IMR-90 (cell line): ENCODE results near the gene LDLRAD3. TPM values are rescaled to one million over a fixed set of nuclear protein-coding genes. Genes with fewer than 3 reads are reported as not detected.

Experiments used
- ATAC-seq: fragments of 200-7000 bp; cut with Tn5 transposase; 2 replicates; pipeline ENCODE4 v1.9.1; 2020; ENCODE audit warnings: low read depth, mild to moderate bottlenecking, moderate library complexity
- BruUV-seq: library from RNA; stranded (reverse); fragments of 400-500 nt; replicated peaks from 2 replicates; lab custom pipeline; 2021; lab: Mats Ljungman, UMichigan
- CTCF ChIA-PET: fragments of 300-600 bp; formaldehyde crosslinking; extraction: SDS; loops from one replicate; lab custom pipeline; 2021; ENCODE audit warnings: antibody characterized with exemption; lab: Yijun Ruan, JAX
- POLR2A ChIA-PET: fragments of 300-600 bp; sonication (Branson Sonifier 250); formaldehyde crosslinking; loops from one replicate; lab custom pipeline; 2022; ENCODE audit warnings: antibody characterized with exemption; ENCODE audit not compliant: unreplicated experiment; lab: Charles Lee
- DNase-seq: peaks from one replicate; pipeline ENCODE4 v3.0.0; 2013
- H2AFZ ChIP-seq: replicated peaks from 2 replicates; pipeline ENCODE3; 2013; ENCODE audit warnings: low read length, mild to moderate bottlenecking; ENCODE audit not compliant: poor library complexity
- H2AK5ac ChIP-seq: 2 replicates; pipeline ENCODE4 v1.6.1; 2013; ENCODE audit warnings: low read depth, low read length, inconsistent platforms
- H2AK9ac ChIP-seq: replicated peaks from 2 replicates; pipeline ENCODE3; 2013; ENCODE audit warnings: mild to moderate bottlenecking, low read depth, low read length, moderate library complexity; ENCODE audit not compliant: poor library complexity
- H2BK120ac ChIP-seq: 2 replicates; pipeline ENCODE4 v1.6.1; 2013; ENCODE audit warnings: low read depth, low read length, inconsistent platforms
- H2BK15ac ChIP-seq: 3 replicates; pipeline ENCODE4 v1.6.1; 2013; ENCODE audit warnings: low read depth, low read length, inconsistent platforms
- H2BK20ac ChIP-seq: 2 replicates; pipeline ENCODE4 v1.6.1; 2013; ENCODE audit warnings: low read depth, mild to moderate bottlenecking, inconsistent platforms, low read length, moderate library complexity
- H2BK5ac ChIP-seq: 2 replicates; pipeline ENCODE4 v1.6.1; 2013; ENCODE audit warnings: mild to moderate bottlenecking, low read depth, low read length, inconsistent platforms; ENCODE audit not compliant: poor library complexity, severe bottlenecking
- H3K14ac ChIP-seq: replicated peaks from 2 replicates; pipeline ENCODE4 v1.6.1; 2013; ENCODE audit warnings: low read depth, low read length, inconsistent platforms
- H3K18ac ChIP-seq: 2 replicates; pipeline ENCODE4 v1.6.1; 2013; ENCODE audit warnings: low read depth, low read length, control low read depth
- H3K23ac ChIP-seq: 2 replicates; pipeline ENCODE4 v1.6.1; 2013; ENCODE audit warnings: low read depth, low read length, inconsistent platforms
- H3K27ac ChIP-seq: 2 replicates; pipeline ENCODE4 v1.5.1; 2013; ENCODE audit warnings: mild to moderate bottlenecking, control low read depth, low read length; ENCODE audit not compliant: insufficient read depth
- H3K27me3 ChIP-seq: 2 replicates; pipeline ENCODE4 v1.6.1; 2013; ENCODE audit warnings: low read length; ENCODE audit not compliant: control insufficient read depth, insufficient read depth
- H3K36me3 ChIP-seq: 2 replicates; pipeline ENCODE4 v1.6.1; 2013; ENCODE audit warnings: low read length, mixed read lengths; ENCODE audit not compliant: control insufficient read depth, insufficient read depth
- H3K4ac ChIP-seq: 2 replicates; pipeline ENCODE4 v1.6.1; 2013; ENCODE audit warnings: low read depth, low read length, inconsistent platforms
- H3K4me1 ChIP-seq: 2 replicates; pipeline ENCODE4 v1.6.1; 2013; ENCODE audit warnings: low read length, mixed read lengths; ENCODE audit not compliant: control insufficient read depth, insufficient read depth
- H3K4me2 ChIP-seq: 2 replicates; pipeline ENCODE4 v1.6.1; 2013; ENCODE audit warnings: low read depth, mild to moderate bottlenecking, control low read depth, low read length, moderate library complexity
- H3K4me3 ChIP-seq: 2 replicates; pipeline ENCODE4 v1.5.1; 2013; ENCODE audit warnings: low read depth, mild to moderate bottlenecking, control low read depth, low read length, moderate library complexity; ENCODE audit not compliant: insufficient read depth
- H3K56ac ChIP-seq: 2 replicates; pipeline ENCODE4 v1.6.1; 2013; ENCODE audit warnings: low read length, inconsistent platforms; ENCODE audit not compliant: insufficient read depth; ENCODE audit errors: extremely low read depth
- H3K79me1 ChIP-seq, 2 experiments: 2 replicates each; pipeline ENCODE4 v1.6.1; 2013; ENCODE audit warnings: low read length in 2 of 2, inconsistent platforms in 1 of 2, low read depth in 1 of 2
- H3K9ac ChIP-seq: 2 replicates; pipeline ENCODE4 v1.6.1; 2013; ENCODE audit warnings: low read depth, low read length, control low read depth
- H3K9me1 ChIP-seq: 2 replicates; pipeline ENCODE4 v1.6.1; 2013; ENCODE audit warnings: low read length, inconsistent platforms; ENCODE audit not compliant: insufficient read depth
- H3K9me3 ChIP-seq: 2 replicates; pipeline ENCODE4 v1.6.1; 2013; ENCODE audit warnings: low read length; ENCODE audit not compliant: control insufficient read depth, insufficient read depth
- H4K20me1 ChIP-seq: 2 replicates; pipeline ENCODE4 v1.6.1; 2013; ENCODE audit warnings: low read length, inconsistent platforms; ENCODE audit not compliant: insufficient read depth
- H4K5ac ChIP-seq: 2 replicates; pipeline ENCODE4 v1.6.1; 2013; ENCODE audit warnings: mild to moderate bottlenecking, low read depth, low read length, control low read depth
- H4K8ac ChIP-seq, 2 experiments: 2 replicates each; pipeline ENCODE4 v1.6.1; 2013; ENCODE audit warnings: low read depth in 2 of 2, low read length in 2 of 2, control low read depth in 1 of 2, inconsistent platforms in 1 of 2
- H4K91ac ChIP-seq: 2 replicates; pipeline ENCODE4 v1.6.1; 2013; ENCODE audit warnings: low read depth, low read length, inconsistent platforms; ENCODE audit not compliant: insufficient read depth
- BHLHE40 ChIP-seq: fragments of 150-350 bp; IDR thresholded peaks from 2 replicates; pipeline ENCODE4 v1.6.1; 2016; ENCODE audit warnings: mild to moderate bottlenecking, low read depth, low read length
- CEBPB ChIP-seq: IDR thresholded peaks from 2 replicates; pipeline ENCODE4 v1.6.1; 2012; ENCODE audit warnings: low read depth, low read length, improper control_type of control experiment
- CHD1 ChIP-seq: IDR thresholded peaks from 2 replicates; pipeline ENCODE4 v1.6.1; 2012; ENCODE audit warnings: low read depth, low read length, improper control_type of control experiment
- CTCF ChIP-seq: conservative IDR thresholded peaks from 2 replicates; pipeline ENCODE4 v1.5.1; 2012; ENCODE audit warnings: mild to moderate bottlenecking, low read depth, low read length, improper control_type of control experiment
- ELK1 ChIP-seq: fragments of 150-350 bp; IDR thresholded peaks from 2 replicates; pipeline ENCODE4 v1.6.1; 2016; ENCODE audit warnings: low read depth, mild to moderate bottlenecking, low read length, moderate library complexity, borderline replicate concordance
- FOS ChIP-seq: fragments of 150-350 bp; IDR thresholded peaks from 2 replicates; pipeline ENCODE4 v1.6.1; 2016; ENCODE audit warnings: low read depth, low read length
- MAFK ChIP-seq: IDR thresholded peaks from 2 replicates; pipeline ENCODE4 v1.6.1; 2012; ENCODE audit warnings: low read depth, low read length, improper control_type of control experiment
- MXI1 ChIP-seq: IDR thresholded peaks from 2 replicates; pipeline ENCODE4 v1.6.1; 2012; ENCODE audit warnings: low read depth, mild to moderate bottlenecking, low read length, moderate library complexity, borderline replicate concordance
- NFE2L2 ChIP-seq: fragments of 150-350 bp; IDR thresholded peaks from 2 replicates; pipeline ENCODE4 v1.6.1; 2016; ENCODE audit warnings: low read depth, mild to moderate bottlenecking, low read length
- RAD21 ChIP-seq: IDR thresholded peaks from 2 replicates; pipeline ENCODE4 v1.6.1; 2012; ENCODE audit warnings: low read length, improper control_type of control experiment
- RCOR1 ChIP-seq: IDR thresholded peaks from 2 replicates; pipeline ENCODE4 v1.6.1; 2012; ENCODE audit warnings: mild to moderate bottlenecking, low read length, improper control_type of control experiment; ENCODE audit not compliant: insufficient replicate concordance
- SMC3 ChIP-seq: fragments of 150-350 bp; IDR thresholded peaks from 2 replicates; pipeline ENCODE4 v1.6.1; 2016; ENCODE audit warnings: low read depth, mild to moderate bottlenecking, antibody characterized with exemption, low read length, moderate library complexity
- USF2 ChIP-seq: fragments of 150-350 bp; IDR thresholded peaks from 2 replicates; pipeline ENCODE4 v1.6.1; 2017; ENCODE audit warnings: mild to moderate bottlenecking, antibody characterized with exemption, low read length, low read depth
- WGBS, 2 experiments: methylation state at CpG; one replicate each; pipeline versions ENCODE4 v1.1.5 to v1.1.7; 2013; ENCODE audit warnings: missing lambda C conversion rate in 2 of 2; ENCODE audit not compliant: insufficient read length in 1 of 2; ENCODE audit errors: extremely low coverage in 2 of 2; 5-methylcytosine and 5-hydroxymethylcytosine counted together
- dilution Hi-C: fragments of 300-500 bp; cut with HindIII; formaldehyde crosslinking; loops from one replicate; pipeline ENCODE4 v1.14.3; 2018; ENCODE audit warnings: low sequenced_read_pairs; ENCODE audit not compliant: unreplicated experiment
- in situ Hi-C: fragments of 300-500 bp; cut with MboI; formaldehyde crosslinking; loops from 3 replicates; pipeline ENCODE4 v1.14.3; 2019; ENCODE audit warnings: low sequenced_read_pairs, inconsistent platforms, mixed read lengths
- intact Hi-C: fragments of 100-400 bp; cut with micrococcal nuclease; formaldehyde crosslinking; loops from 2 replicates; pipeline ENCODE4 v1.10.0; 2022
- polyA plus RNA-seq, 3 experiments: library from polyadenylated mRNA; depleted of rRNA; stranded (reverse); fragments of >200 nt; gene quantifications; 2 replicates each; pipeline ENCODE4 v1.2.3, GENCODE V29; 2012; ENCODE audit warnings: low replicate concordance in 1 of 3
- total RNA-seq: library from RNA; depleted of rRNA; stranded (reverse); fragments of >200 nt; gene quantifications from 2 replicates; pipeline ENCODE4 v1.2.3, GENCODE V29; 2012

LDLRAD3 gene
- total and polyA plus RNA-seq, 2 of the 4 experiments (the other 2 are of a cell fraction) = 2.7 to 6.4 TPM

GRCh38 chr11:36149538-36150242 is 205.8 kb downstream of the LDLRAD3 start:
- Histone ChIP-seq H3K79me1 (peaks cover 0 to 9% of the 10 kb centered on the region in 2 experiments; a peak in 1 of 4 replicates), H3K9ac (no peak overlapping the region), H2BK120ac (peak overlapping the region; percentile 91), H3K9me1 (peaks cover 14% of the 10 kb centered on the region), H4K20me1 (no peaks in the 10 kb centered on the region), H3K4me1 (peaks cover 10% of the 10 kb centered on the region), H3K56ac (peak overlapping the region; percentile 55; the same call in 1 of the 2 replicates), H3K27ac (peak overlapping the region; percentile 76), H2AK5ac (peak overlapping the region; percentile 96), H2BK5ac (peak overlapping the region; percentile 81), H4K8ac (peak overlapping the region; percentile 47 to 82), H3K4ac (peak overlapping the region; percentile 95), H3K18ac (peak overlapping the region; percentile 43), H3K36me3 (no peaks in the 10 kb centered on the region), H4K91ac (peak overlapping the region; percentile 88), H2BK20ac (peak overlapping the region; percentile 95), H2BK15ac (peak overlapping the region; percentile 74; the same call in 2 of the 3 replicates), H2AFZ (peak overlapping the region; percentile 68), H3K4me3 (no peak overlapping the region), H3K4me2 (peak overlapping the region; percentile 22; the same call in 1 of the 2 replicates), H4K5ac (peak overlapping the region; percentile 26), H3K14ac (peak overlapping the region; percentile 93), H3K23ac (peak overlapping the region; percentile 78), H3K27me3 (no peaks in the 10 kb centered on the region), H3K9me3 (no peaks in the 10 kb centered on the region), H2AK9ac (peak overlapping the region; percentile 61)
- dilution Hi-C loops = no loop called here
- CTCF ChIA-PET = interaction anchor here (0.8 to 2.2 kb wide), 3 partner anchors 17 to 328 kb away, joined by 4 to 10 read pairs (median 4); no protein-coding TSS in a partner anchor
- ATAC-seq = peak; percentile 96
- DNase-seq = peak; percentile 100
- POLR2A ChIA-PET = no interaction called here
- intact Hi-C loops = loop anchor here (5.0 kb wide), 2 partner anchors 327 to 532 kb away; partner anchors contain the start of gene FJX1
- BruUV-seq = no TSS peak
- 100% methylated on average over 1 of the region's 8 CpGs; no CpG with 5 or more reads in 1 of the 2 experiments for WGBS, 2 experiments
- in situ Hi-C loops = no loop called here
- TF ChIP-seq CTCF (peak; percentile 66), RAD21 (peak; percentile 75), RCOR1 (peak; percentile 99), BHLHE40 (peak; percentile 85), CEBPB (peak; percentile 62), SMC3 (peak; percentile 54), FOS (peak; percentile 100), ELK1 (no peak), MXI1 (no peak), CHD1 (no peak), MAFK (peak; percentile 14; the same call in 1 of the 2 replicates), NFE2L2 (peak; percentile 67; the same call in 1 of the 2 replicates), USF2 (no peak; the same call in 1 of the 2 replicates)
